DMS153 treated with DMSO at 0.1 percent for 48 hours (cell line): ENCODE results near the gene CFAP61.

ENCODE experiments used
- DNase-seq: peaks from one replicate; lab custom pipeline; 2025; ENCODE audit not compliant: unreplicated experiment; lab: John Stamatoyannopoulos, UW

CFAP61 gene

DNA sequence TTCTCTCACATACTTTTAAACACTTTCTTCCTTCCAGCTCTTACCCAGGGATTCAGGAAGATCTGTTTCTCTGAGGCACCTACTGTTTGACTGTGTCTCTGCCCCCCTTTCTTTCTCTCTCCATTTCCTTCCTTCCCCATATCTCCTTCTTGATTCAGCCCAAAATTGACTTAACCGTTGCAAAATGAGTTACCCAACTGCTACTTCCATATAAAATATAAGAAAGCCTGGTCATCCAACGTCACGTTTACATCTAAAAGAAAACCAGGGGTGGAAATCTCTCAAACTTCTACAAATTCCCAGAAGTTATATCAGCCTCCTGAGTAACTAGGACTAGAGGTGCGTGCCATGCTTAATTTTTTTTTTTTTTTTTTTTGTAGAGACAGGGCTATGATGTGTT is 220.4 kb downstream of the CFAP61 start:
- DNase-seq: no peak

GRCh38 chr20:20273286-20273685 is 221.0 kb downstream of the CFAP61 start:
- no peak for DNase-seq

- no peak for DNase-seq
Observed at GRCh38 chr20:20274821-20275220, 222.5 kb downstream of the CFAP61 start.

DNA sequence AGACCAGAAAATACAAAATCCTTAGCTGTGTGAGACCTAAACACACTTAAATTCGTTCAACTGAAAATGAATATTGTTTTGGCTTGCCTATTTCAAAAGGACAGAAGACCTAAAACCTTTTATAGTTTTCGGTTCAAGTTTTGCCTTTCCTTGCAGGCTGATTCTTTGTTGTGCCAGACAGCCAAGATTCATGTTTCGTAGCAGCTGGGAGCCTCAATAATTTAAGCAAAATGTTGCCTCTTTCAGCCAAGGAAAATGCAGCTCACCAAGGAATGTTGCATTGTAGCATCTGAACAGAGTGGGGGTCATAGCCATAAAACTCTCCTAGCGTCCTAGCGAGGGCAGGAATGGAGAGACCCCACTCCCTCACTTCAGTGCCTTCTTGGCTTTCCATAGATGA is 223.3 kb downstream of the CFAP61 start:
- no peak for DNase-seq

DNA sequence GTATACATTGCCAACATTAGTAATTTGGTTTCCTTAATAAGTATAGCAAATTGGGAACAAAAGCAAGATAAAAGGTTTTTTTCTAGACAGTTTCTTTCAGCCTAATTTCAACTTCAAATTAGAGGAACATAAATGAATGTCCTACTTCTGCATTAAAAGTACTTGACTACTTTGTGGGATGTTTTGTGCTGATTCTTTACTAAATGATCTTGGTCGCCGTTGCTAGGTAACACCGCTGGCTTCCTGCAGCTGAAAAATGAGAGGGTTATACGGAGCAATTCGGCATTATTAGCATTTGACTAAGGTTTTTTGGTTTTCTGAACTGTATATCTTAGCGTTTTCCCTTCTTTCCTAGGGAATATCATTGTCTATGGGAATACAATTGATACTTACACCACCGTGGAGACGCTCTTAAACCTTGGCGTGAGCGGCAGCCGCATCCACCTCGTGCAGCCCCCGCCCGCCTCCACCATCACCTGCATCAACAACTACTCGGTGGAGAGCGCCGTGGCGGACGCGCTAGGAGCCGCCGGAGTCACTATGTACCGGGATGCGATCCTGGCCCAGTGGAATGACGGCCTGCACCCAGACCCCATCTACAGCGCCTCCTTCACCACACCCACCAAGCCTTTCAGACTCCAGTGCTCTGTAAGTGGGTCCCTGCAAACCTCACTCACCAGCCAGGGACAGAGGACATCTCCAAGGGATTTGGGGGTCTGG is 224.6 kb downstream of the CFAP61 start:
- no peak for DNase-seq

DNA sequence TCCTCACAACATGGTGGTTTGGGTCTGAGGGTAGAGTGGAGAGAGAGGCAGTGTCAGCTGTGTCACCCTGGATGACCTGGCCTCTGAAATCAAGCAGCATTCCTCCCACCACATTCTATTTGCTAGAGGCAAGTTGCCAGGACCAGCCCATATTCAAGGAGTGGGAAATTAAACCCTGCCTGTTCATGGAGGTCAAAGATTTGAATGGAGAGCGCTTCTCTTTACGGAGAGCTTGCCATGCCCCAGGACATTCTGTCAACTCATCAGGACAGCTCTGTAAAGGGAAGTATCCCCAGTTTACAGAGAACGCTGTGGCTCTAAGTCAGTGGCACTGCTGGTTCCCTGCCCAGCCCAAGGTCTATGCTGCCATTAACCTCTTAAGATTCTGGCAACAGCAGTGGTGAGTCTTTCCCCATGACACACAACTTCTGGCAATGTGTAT is 225.6 kb downstream of the CFAP61 start:
- DNase-seq: no peak

- no peak for DNase-seq
Observed at GRCh38 chr20:20286061-20286460, 233.7 kb downstream of the CFAP61 start.

- no peak for DNase-seq
Observed at GRCh38 chr20:20289331-20289730, 237.0 kb downstream of the CFAP61 start.

- DNase-seq: no peak
Observed at GRCh38 chr20:20292472-20292871, 240.1 kb downstream of the CFAP61 start.

GRCh38 chr20:20293141-20293540 is 240.8 kb downstream of the CFAP61 start:
- no peak for DNase-seq

DNA sequence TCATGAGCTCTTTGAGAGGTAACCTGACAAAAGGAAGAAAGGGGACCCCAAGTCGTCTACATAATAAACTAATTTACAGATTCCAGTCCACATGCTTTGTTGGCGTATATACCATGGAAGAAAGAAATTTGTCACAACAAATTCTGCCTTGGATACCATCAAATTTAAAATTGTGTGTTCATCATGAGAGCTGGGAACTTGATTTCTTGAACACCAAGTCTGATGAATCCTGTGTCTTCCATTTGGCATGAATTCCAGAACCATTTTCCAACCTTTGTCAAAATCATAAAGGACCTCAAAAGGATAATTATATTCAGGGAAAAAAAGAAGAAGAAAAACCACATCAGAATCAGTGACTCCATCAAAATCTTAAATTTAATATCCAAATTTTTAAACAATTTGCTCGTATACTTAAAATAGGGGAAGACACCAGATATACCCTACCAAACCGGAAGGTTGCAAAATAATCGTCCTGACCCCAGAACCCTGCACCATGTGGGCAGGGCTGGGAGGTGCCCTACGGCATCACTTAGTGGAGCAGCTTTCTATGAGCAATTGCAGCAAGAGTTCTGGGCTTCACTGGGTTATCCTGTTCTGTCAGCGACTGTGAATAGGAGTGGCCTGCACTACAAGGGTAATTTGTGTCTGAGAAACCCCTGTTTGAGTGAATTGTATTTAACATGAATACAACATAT is 241.5 kb downstream of the CFAP61 start:
- no peak for DNase-seq

DNA sequence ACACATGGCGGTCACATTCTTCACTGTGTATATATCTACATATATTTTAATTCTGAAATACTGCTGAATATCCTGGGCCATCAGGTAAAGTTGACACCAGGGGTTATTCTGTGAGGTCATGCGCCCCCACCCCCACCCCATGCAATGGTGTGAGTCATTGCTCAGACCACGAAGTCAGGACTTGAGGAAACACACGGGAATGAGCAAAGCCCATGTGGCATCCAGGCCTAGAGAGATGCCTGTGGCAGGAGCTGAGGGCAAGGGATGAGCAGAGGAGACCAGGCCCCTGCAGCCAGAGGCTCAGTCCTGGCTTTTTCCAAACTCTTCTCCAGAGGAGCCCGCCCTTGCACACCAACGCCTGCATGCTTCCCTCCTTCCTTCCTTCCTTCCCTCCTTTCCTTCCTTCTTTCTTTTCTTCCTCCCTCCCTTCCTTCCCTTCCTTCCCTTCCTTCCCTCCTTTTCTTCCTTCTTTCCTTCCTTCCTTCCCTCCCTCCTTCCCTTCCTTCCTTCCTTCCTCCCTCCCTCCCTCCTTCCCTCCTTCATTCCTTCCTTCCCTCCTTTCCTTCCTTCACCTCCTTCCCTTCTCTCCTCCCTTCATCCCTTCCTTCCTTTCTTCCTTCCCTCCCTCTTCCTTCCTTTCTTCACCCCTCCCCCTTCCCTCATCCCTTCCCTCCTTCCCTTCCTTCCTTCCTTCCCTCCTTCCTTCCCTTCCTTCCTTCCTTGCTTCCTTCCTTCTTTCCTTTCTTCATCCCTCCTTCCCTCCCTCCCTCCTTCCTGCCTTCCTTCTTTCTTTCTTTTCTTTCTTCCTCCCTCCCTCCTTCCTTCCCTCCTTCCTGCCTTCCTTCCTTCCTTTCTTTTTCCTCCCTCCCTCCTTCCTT is 243.5 kb downstream of the CFAP61 start:
- no peak for DNase-seq

- no peak for DNase-seq
Observed at GRCh38 chr20:20297181-20297580, 244.8 kb downstream of the CFAP61 start.

- no peak for DNase-seq
Observed at GRCh38 chr20:20297752-20298151, 245.4 kb downstream of the CFAP61 start.

DNA sequence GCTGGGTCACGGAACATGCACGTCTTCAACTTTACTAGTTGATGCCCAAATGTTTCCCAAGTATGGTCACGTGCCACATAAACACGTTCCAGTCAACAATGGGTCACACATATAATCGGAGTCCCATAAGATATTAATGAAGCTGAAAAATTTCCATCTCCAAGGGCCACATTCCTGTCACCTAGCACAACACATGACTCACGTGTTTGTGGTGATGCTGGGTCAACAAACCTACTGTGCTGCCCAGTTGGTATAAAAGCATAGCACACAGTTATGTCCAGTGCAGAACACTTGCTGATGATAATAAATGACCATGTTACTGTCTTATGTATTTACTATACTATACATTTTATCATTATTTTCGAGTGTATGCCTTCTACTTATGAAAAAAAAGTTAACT is 247.6 kb downstream of the CFAP61 start:
- no peak for DNase-seq

DNA sequence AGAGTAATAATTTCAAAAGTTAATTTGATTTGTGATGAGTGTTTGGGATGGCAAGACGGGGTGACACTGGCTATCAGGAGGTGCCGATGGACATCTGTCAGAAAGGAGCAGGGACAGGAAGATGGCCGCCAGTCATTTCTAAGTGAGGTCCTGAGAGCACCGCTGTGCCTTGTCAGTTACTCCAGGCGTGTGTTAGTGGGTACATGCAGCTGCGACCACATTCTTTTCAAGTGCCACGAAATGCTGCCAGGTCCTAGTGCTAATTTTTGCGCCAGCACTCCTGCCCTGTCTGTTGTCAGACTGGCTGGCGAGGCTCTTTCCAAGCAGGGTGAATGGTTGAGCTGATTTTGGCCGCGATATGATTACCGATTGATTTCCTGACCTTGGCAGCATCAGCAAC is 251.0 kb downstream of the CFAP61 start:
- no peak for DNase-seq

GRCh38 chr20:20303742-20304141 is 251.4 kb downstream of the CFAP61 start:
- no peak for DNase-seq

DNA sequence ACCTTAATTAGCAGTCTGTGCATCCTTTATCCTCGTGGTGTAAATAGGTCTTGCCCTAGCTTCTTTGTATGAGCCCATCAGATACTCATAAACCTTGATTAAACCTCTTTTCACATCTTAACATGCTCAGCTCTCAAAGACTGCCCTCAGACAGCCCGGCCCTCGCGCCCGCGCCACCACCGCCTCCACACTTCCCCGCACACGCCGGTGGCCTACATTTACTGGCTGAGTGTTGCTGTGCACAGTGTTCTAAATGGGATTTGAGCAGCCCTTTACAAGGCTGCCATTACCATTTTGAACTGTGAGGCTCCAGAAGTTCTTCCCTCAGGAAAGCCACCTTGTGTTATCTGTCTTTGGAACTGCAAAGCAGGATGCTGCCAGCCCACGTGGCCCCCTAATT is 252.6 kb downstream of the CFAP61 start:
- DNase-seq: no peak

- no peak for DNase-seq
Observed at GRCh38 chr20:20312562-20312961, 260.2 kb downstream of the CFAP61 start.

- DNase-seq: no peak
Observed at GRCh38 chr20:20317195-20317594, 264.9 kb downstream of the CFAP61 start.

GRCh38 chr20:20317621-20318364 is 265.5 kb downstream of the CFAP61 start:
- no peak for DNase-seq
